Breast epithelium (tissue), 3 donors: ENCODE measurements around the gene KMT2E.

Source experiments
- CTCF ChIP-seq, 3 donors: fragments of 450-650 bp; IDR thresholded peaks; one replicate each; pipeline ENCODE4 v1.5.1; 2016 to 2017; ENCODE audit warnings: antibody characterized with exemption in 3 of 3, mild to moderate bottlenecking in 3 of 3, moderate library complexity in 3 of 3
- POLR2A ChIP-seq: fragments of 450-650 bp; IDR thresholded peaks from one replicate; pipeline ENCODE4 v1.6.1; 2016; ENCODE audit warnings: antibody characterized with exemption, mild to moderate bottlenecking, moderate library complexity

- no peak for TF ChIP-seq CTCF (IDR thresholded peaks at IDR 0.05)
- no peak for TF ChIP-seq POLR2A
These were observed 2.0 kb upstream of the KMT2E start for GRCh38 chr7:105011831-105012502.
